ENCODE measurements around the gene ERP44.
"Not testable (repeated sequence)": the region's sequence is repeated elsewhere in the genome, so short reads cannot be mapped to it uniquely, and the experiment has no call there.

The ERP44 gene

GRCh38 chr9:99998866-99999265 lies 99.9 kb downstream of the ERP44 start:
- no peak for DNase-seq

- no peak for DNase-seq
Measured at GRCh38 chr9:99998266-99998665, 100.5 kb downstream of the ERP44 start.

- not testable (repeated sequence) for DNase-seq
Measured at GRCh38 chr9:99990508-99990907, 108.3 kb downstream of the ERP44 start.

- DNase-seq: no peak
Measured at GRCh38 chr9:99986642-99987041, 112.2 kb downstream of the ERP44 start.

GRCh38 chr9:99980598-99980997 lies 118.2 kb downstream of the ERP44 start:
- no peak for DNase-seq

- DNase-seq: no peak
Measured at GRCh38 chr9:99978221-99978620, 120.6 kb downstream of the ERP44 start.

GRCh38 chr9:99977033-99977792 lies 121.6 kb downstream of the ERP44 start:
- no peak for DNase-seq

- DNase-seq: no peak
Measured at GRCh38 chr9:99973455-99973854, 125.3 kb downstream of the ERP44 start.

- DNase-seq: no peak
Measured at GRCh38 chr9:99971410-99971809, 127.4 kb downstream of the ERP44 start.

- no peak for DNase-seq
Measured at GRCh38 chr9:99970481-99970880, 128.3 kb downstream of the ERP44 start.

- DNase-seq: no peak
Measured at GRCh38 chr9:99967457-99967856, 131.3 kb downstream of the ERP44 start.

GRCh38 chr9:99966716-99967115 lies 132.1 kb downstream of the ERP44 start:
- DNase-seq: no peak

GRCh38 chr9:99966001-99966400 lies 132.8 kb downstream of the ERP44 start:
- no peak for DNase-seq

GRCh38 chr9:99964336-99964735 lies 134.5 kb downstream of the ERP44 start:
- no peak for DNase-seq

GRCh38 chr9:99962680-99963261 lies 136.0 kb downstream of the ERP44 start:
- no peak for DNase-seq

- DNase-seq: no peak
Measured at GRCh38 chr9:99955606-99956005, 143.2 kb downstream of the ERP44 start.

GRCh38 chr9:99954819-99955218 lies 144.0 kb downstream of the ERP44 start:
- no peak for DNase-seq

- no peak for DNase-seq
Measured at GRCh38 chr9:99953861-99954507, 144.8 kb downstream of the ERP44 start.

GRCh38 chr9:99948896-99949295 lies 149.9 kb downstream of the ERP44 start:
- DNase-seq: no peak

- no peak for DNase-seq
Measured at GRCh38 chr9:99948482-99948881, 150.3 kb downstream of the ERP44 start.

GRCh38 chr9:99947395-99947794 lies 151.4 kb downstream of the ERP44 start:
- DNase-seq: no peak

GRCh38 chr9:99936947-99937587 lies 161.7 kb downstream of the ERP44 start:
- no peak for DNase-seq

- DNase-seq: no peak
Measured at GRCh38 chr9:99931155-99931840, 167.5 kb downstream of the ERP44 start.
